Sciatic nerve (tissue), 2 donors: Measurements from ENCODE around the gene ETV7. TPM values are rescaled to one million over a fixed set of nuclear protein-coding genes. Genes with fewer than 3 reads are reported as not detected.
A peak's percentile ranks its signal among the peaks of the same experiment; 100 is the strongest.
"Not testable (repeated sequence)": the region's sequence is repeated elsewhere in the genome, so short reads cannot be mapped to it uniquely, and the experiment has no call there.

ENCODE experiments used
- ATAC-seq: fragments of 200-7000 bp; cut with Tn5 transposase; one replicate; pipeline ENCODE4 v1.9.1; 2020; ENCODE audit warnings: mild to moderate bottlenecking, moderate library complexity
- DNase-seq: peaks from one replicate; pipeline ENCODE4 v3.0.0-alpha.2; 2020; ENCODE audit warnings: low spot score
- intact Hi-C: fragments of 100-400 bp; cut with DNase I; formaldehyde crosslinking; loops from one replicate; pipeline ENCODE4 v1.14.2; 2022
- total RNA-seq: library from RNA; stranded (reverse); fragmentation: NEBNext Ultra II Directional; extraction: Animal tissue kit (Norgen Biotek cat#: 25700); gene quantifications from one replicate; pipeline ENCODE4 v1.2.1, GENCODE V29; 2021
- donor health status: DM: no; HTN: no; CAD: no.
- donor health status: DM: no; HTN: no; CAD: no.

ETV7 gene
- total RNA-seq, 1 donor from 2014 or later: 6.7 TPM

- DNase-seq (no peak), ATAC-seq (no peak)
- intact Hi-C loops: no loop called here
Observed at GRCh38 chr6:36368921-36369865, 18.3 kb downstream of the ETV7 start.

GRCh38 chr6:36368421-36368820, 19.0 kb downstream of the ETV7 start:
- no peak for DNase-seq
- no peak for ATAC-seq
- intact Hi-C loops: no loop called here

- no peak for DNase-seq
- intact Hi-C loops: no loop called here
Observed at GRCh38 chr6:36367743-36368142, 19.7 kb downstream of the ETV7 start.

GRCh38 chr6:36364669-36365479, 22.6 kb downstream of the ETV7 start:
- intact Hi-C loops: loop anchor here (5.0 kb wide), 1 partner anchor 63 kb away; no protein-coding TSS in a partner anchor
- no peak for ATAC-seq
- DNase-seq: no peak

More at GRCh38 chr6:36367743-36368142, 19.7 kb downstream of the ETV7 start:
- no peak for ATAC-seq

- intact Hi-C loops: loop anchor here (5.0 kb wide), 1 partner anchor 62 kb away; no protein-coding TSS in a partner anchor
- not testable (repeated sequence) for ATAC-seq
Observed at GRCh38 chr6:36364061-36364635, 23.3 kb downstream of the ETV7 start.

GRCh38 chr6:36363371-36363752, 24.1 kb downstream of the ETV7 start:
- not testable (repeated sequence) for ATAC-seq, DNase-seq
- intact Hi-C loops: loop anchor here (5.0 kb wide), 1 partner anchor 61 kb away; no protein-coding TSS in a partner anchor

More at GRCh38 chr6:36364061-36364635, 23.3 kb downstream of the ETV7 start:
- not testable (repeated sequence) for DNase-seq

- DNase-seq: no peak
- intact Hi-C loops: loop anchor here (5.0 kb wide), 1 partner anchor 60 kb away; no protein-coding TSS in a partner anchor
- no peak for ATAC-seq
Observed at GRCh38 chr6:36362551-36363370, 24.7 kb downstream of the ETV7 start.

GRCh38 chr6:36361071-36361470, 26.4 kb downstream of the ETV7 start:
- intact Hi-C loops: loop anchor here (5.0 kb wide), 1 partner anchor 59 kb away; no protein-coding TSS in a partner anchor
- ATAC-seq (no peak), DNase-seq (no peak)

GRCh38 chr6:36360241-36361054, 27.0 kb downstream of the ETV7 start:
- ATAC-seq (peak; percentile 92), DNase-seq (peak; percentile 90)
- intact Hi-C loops: loop anchor here (5.0 kb wide), 1 partner anchor 58 kb away; no protein-coding TSS in a partner anchor

GRCh38 chr6:36358226-36358915, 29.1 kb downstream of the ETV7 start:
- ATAC-seq (peak; percentile 67), DNase-seq (peak; percentile 71)
- intact Hi-C loops: no loop called here

GRCh38 chr6:36357872-36358225, 29.6 kb downstream of the ETV7 start:
- ATAC-seq: peak; percentile 18

GRCh38 chr6:36355819-36356218, 31.6 kb downstream of the ETV7 start:
- no peak for ATAC-seq
- intact Hi-C loops: no loop called here
- DNase-seq: no peak

More at GRCh38 chr6:36357872-36358225, 29.6 kb downstream of the ETV7 start:
- no peak for DNase-seq
- intact Hi-C loops: no loop called here

- intact Hi-C loops: no loop called here
- ATAC-seq: no peak
- no peak for DNase-seq
Observed at GRCh38 chr6:36353411-36353915, 34.0 kb downstream of the ETV7 start.

GRCh38 chr6:36352477-36353157, 34.9 kb downstream of the ETV7 start:
- intact Hi-C loops: no loop called here
- no peak for ATAC-seq

GRCh38 chr6:36350681-36351571, 36.5 kb downstream of the ETV7 start:
- no peak for DNase-seq
- peak; percentile 69 for ATAC-seq
- intact Hi-C loops: no loop called here

More at GRCh38 chr6:36352477-36353157, 34.9 kb downstream of the ETV7 start:
- DNase-seq: no peak
